Astrocyte of the cerebellum (primary cell): Measurements from ENCODE around the gene AANAT.

Source experiments
- DNase-seq: peaks from one replicate; pipeline ENCODE4 v3.0.0-alpha.2; 2011; ENCODE audit warnings: low read depth
- H3K4me3 ChIP-seq: 2 replicates; pipeline ENCODE4 v1.5.1; 2011; ENCODE audit warnings: mild to moderate bottlenecking, low read depth, low read length, moderate library complexity
- CTCF ChIP-seq: IDR thresholded peaks from 2 replicates; pipeline ENCODE4 v1.5.1; 2012; ENCODE audit warnings: low read length, low read depth, moderate library complexity, mild to moderate bottlenecking; ENCODE audit errors: missing control alignments
- in situ Hi-C: cut with HindIII; loops from 2 replicates; pipeline ENCODE4 v1.10.0; 2017; ENCODE audit warnings: low sequenced_read_pairs

The AANAT gene

GRCh38 chr17:76453431-76453743 is 14.0 kb upstream of the AANAT start:
- H3K4me3 ChIP-seq: no peak overlapping the region
- no peak for DNase-seq
- in situ Hi-C loops: loop anchor here (25.0 kb wide), 1 partner anchor 184 kb away; the partner anchor contains the start of gene ST6GALNAC1
- no peak for TF ChIP-seq CTCF

GRCh38 chr17:76458580-76459490 is 8.6 kb upstream of the AANAT start:
- DNase-seq: peak; percentile 18
- TF ChIP-seq CTCF: peak; percentile 69
- in situ Hi-C loops: loop anchor here (25.0 kb wide), 1 partner anchor 178 kb away; the partner anchor contains the start of gene ST6GALNAC1
- no peak overlapping the region for H3K4me3 ChIP-seq

GRCh38 chr17:76459674-76460073 is 7.7 kb upstream of the AANAT start:
- DNase-seq: no peak
- no peak overlapping the region for H3K4me3 ChIP-seq
- TF ChIP-seq CTCF: no peak
- in situ Hi-C loops: loop anchor here (25.0 kb wide), 1 partner anchor 178 kb away; the partner anchor contains the start of gene ST6GALNAC1

- in situ Hi-C loops: loop anchor here (25.0 kb wide), 1 partner anchor 175 kb away; the partner anchor contains the start of gene ST6GALNAC1
- H3K4me3 ChIP-seq: no peak overlapping the region
- no peak for TF ChIP-seq CTCF
- DNase-seq: no peak
These were observed 5.4 kb upstream of the AANAT start for GRCh38 chr17:76461765-76462555.

- in situ Hi-C loops: loop anchor here (25.0 kb wide), 1 partner anchor 175 kb away; the partner anchor contains the start of gene ST6GALNAC1
- no peak for DNase-seq
- TF ChIP-seq CTCF: no peak
- no peak overlapping the region for H3K4me3 ChIP-seq
These were observed 4.7 kb upstream of the AANAT start for GRCh38 chr17:76462556-76463290.

GRCh38 chr17:76466775-76467130 is 650 bp upstream of the AANAT start:
- TF ChIP-seq CTCF: no peak
- in situ Hi-C loops: loop anchor here (5.0 to 25.0 kb wide), 2 partner anchors 41 to 171 kb away; partner anchors contain the start of gene ST6GALNAC1
- no peak for DNase-seq
- no peak overlapping the region for H3K4me3 ChIP-seq
